HCT116 (cell line): ENCODE measurements around the gene ZNF618.

Source experiments
- CEBPB ChIP-seq: IDR thresholded peaks from 2 replicates; pipeline ENCODE4 v1.6.1; 2012; ENCODE audit warnings: low read depth
- EZH2 ChIP-seq: fragments of 200-600 bp; sonication (generic); IDR thresholded peaks from 2 replicates; pipeline ENCODE4 v1.6.1; 2017; ENCODE audit warnings: antibody characterized with exemption, mixed run types
- POLR2A ChIP-seq: IDR thresholded peaks from 2 replicates; pipeline ENCODE4 v1.7.0; 2011; ENCODE audit warnings: borderline replicate concordance; ENCODE audit not compliant: insufficient read depth, insufficient read length; ENCODE audit errors: extremely low read depth
- POLR2AphosphoS5 ChIP-seq: IDR thresholded peaks from 2 replicates; pipeline ENCODE4 v1.6.1; 2011; ENCODE audit warnings: mild to moderate bottlenecking, low read depth, low read length, moderate library complexity
- SIN3A ChIP-seq: IDR thresholded peaks from 2 replicates; pipeline ENCODE4 v1.6.1; 2012; ENCODE audit warnings: low read depth
- TF ChIP-seq, protein P1 (sequence below), 3 experiments: fragments of 200-600 bp in 1 of 3; sonication (generic) in 1 of 3; IDR thresholded peaks in 2 of 3; conservative IDR thresholded peaks in 1 of 3; 2 replicates each; pipeline ENCODE4 v1.5.1; 2012 to 2017; ENCODE audit warnings: low read depth in 2 of 3, low read length in 2 of 3, antibody characterized with exemption in 1 of 3, borderline replicate concordance in 1 of 3, control low read depth in 1 of 3, mild to moderate bottlenecking in 1 of 3, mixed read lengths in 1 of 3, mixed run types in 1 of 3, moderate library complexity in 1 of 3; ENCODE audit not compliant: insufficient read depth in 1 of 3
- TF ChIP-seq, protein P2 (sequence below): IDR thresholded peaks from 2 replicates; pipeline ENCODE4 v1.6.1; 2012

DNA sequence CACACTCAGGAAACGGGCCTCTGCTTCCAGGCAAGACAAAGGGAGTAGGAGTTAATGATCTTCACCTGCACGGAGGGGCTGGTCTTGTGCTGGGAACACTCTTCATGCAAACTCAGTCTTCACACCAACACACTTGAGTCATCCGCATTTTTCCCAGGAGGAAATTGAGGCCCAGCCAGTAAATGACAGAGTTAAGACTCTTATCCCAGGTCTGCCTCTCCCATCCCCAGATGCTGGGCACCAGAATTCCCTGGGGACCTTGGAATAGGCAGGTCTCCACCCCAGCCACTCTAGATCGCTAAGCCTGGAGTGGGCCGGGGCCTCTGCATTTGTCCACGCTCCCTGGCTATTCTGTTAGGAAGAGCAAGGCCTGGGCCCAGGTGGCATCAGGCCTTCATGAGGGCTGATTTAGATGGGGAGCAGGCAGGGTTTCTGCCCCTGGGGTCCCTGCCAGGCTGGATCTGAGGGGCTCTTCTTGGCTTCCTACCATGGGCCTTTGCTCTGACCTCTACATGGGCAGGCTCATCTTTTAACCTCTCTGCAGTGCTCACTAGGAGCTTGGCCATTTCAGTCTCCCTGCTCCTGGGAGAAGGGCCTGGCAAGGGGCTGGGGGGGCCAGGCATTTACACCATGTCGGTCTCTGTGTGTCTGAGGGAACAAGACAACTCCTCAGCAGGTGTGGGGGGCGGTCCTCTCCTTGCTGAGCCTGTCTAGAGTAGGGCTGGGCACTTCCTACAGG lies 124.7 kb downstream of the ZNF618 start:
- TF ChIP-seq, protein P1, sequence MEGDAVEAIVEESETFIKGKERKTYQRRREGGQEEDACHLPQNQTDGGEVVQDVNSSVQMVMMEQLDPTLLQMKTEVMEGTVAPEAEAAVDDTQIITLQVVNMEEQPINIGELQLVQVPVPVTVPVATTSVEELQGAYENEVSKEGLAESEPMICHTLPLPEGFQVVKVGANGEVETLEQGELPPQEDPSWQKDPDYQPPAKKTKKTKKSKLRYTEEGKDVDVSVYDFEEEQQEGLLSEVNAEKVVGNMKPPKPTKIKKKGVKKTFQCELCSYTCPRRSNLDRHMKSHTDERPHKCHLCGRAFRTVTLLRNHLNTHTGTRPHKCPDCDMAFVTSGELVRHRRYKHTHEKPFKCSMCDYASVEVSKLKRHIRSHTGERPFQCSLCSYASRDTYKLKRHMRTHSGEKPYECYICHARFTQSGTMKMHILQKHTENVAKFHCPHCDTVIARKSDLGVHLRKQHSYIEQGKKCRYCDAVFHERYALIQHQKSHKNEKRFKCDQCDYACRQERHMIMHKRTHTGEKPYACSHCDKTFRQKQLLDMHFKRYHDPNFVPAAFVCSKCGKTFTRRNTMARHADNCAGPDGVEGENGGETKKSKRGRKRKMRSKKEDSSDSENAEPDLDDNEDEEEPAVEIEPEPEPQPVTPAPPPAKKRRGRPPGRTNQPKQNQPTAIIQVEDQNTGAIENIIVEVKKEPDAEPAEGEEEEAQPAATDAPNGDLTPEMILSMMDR (IDR thresholded peaks at IDR 0.05 in 2 of 3, conservative IDR thresholded peaks at IDR 0.05 in 1 of 3; ENCODE audit: borderline replicate concordance in 1 of 3, insufficient read depth in 1 of 3, low read depth in 2 of 3, low read length in 2 of 3): no peak
- TF ChIP-seq POLR2A (no peak), EZH2 (no peak), CEBPB (no peak), POLR2AphosphoS5 (no peak), SIN3A (no peak)
- TF ChIP-seq, protein P2, sequence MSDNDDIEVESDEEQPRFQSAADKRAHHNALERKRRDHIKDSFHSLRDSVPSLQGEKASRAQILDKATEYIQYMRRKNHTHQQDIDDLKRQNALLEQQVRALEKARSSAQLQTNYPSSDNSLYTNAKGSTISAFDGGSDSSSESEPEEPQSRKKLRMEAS: no peak
